ENCODE data around the gene LIN37.

Gene LIN37

DNA sequence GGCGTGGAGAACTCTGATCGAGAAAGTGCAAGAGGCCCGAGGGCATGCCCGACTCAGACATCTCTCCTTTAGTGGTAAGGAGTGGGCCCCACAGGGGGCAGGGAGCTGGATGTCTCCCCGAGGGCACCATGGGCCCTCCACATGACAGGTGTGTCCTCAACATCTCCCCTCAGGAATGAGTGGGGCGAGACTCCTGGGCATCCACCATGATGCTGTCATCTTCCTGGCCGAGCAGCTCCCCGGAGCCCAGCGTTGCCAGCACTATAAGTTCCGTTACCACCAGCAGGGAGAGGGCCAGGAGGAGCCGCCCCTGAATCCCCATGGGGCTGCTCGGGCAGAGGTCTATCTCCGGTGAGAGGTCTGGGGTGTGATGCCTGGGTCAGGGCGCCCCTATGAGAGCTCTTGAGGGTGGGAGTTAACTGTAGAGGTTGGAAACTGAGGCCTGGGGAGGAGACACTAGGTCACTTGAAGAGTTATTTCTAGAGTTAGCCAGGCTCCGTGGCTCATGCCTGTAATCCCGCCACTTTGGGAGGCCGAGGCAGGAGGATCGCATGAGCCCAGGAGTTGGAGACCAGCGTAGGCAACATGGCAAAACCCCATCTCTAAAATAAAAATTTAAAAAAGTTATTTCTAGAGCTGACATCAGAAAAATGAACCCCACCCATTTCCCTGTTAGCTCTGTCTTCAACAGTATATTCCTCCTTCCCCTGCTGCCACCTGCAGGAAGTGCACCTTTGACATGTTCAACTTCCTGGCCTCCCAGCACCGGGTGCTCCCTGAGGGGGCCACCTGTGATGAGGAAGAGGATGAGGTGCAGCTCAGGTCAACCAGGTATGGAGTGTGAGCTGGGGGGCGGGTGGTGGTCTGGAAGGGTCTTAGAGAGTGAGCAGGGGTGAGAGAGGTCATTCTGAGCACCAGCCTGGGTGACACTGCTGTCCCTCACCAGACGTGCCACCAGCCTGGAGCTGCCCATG lies 11.2 kb upstream of the LIN37 start:
- DNase-seq: peak; percentile 36

DNA sequence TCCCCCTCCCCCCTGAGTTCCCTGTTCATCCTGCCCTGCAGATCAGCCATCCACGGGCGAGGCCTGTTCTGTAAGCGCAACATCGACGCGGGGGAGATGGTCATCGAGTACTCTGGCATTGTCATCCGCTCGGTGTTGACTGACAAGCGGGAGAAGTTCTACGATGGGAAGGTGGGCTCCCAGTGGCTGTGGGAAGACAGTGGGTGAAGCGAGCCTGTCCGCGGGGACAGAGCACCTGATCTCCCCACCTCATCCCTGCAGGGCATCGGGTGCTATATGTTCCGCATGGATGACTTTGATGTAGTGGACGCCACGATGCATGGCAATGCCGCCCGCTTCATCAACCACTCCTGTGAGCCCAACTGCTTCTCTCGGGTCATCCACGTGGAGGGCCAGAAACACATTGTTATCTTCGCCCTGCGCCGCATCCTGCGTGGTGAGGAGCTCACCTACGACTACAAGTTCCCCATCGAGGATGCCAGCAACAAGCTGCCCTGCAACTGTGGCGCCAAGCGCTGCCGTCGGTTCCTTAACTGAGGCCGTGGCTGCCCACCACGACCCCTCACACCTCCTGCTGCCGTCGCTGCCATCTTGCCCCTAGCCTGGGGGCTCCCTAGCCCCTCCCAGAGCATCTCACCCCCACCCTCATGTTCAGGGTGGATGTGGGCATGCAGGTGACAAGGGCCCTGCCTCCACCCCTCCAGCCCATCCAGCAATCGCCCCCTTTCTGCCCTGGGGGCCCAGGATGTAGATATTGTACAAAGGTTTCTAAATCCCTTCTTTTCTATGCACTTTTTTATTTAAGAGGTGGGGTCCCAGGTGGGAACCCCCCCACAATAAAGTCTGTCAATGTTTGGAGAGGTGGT lies 10.1 kb upstream of the LIN37 start:
- no peak for DNase-seq

DNA sequence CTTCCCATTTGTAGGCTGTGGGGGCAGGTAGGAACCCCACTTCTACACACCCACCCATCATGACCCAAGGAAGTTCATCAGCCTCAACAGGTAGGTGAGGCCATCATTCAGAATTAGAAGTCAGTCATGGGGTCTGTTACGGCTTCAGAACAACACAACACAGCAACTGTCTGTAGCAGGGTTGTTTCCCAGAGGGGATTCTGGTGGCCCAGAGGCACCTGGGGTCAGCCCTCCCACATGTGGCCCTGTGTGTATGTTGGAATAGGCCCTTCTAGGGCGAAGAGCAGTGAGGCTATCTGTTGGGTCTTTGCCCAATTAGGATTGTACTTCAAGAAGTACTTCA lies 9.5 kb upstream of the LIN37 start:
- no peak for DNase-seq

DNA sequence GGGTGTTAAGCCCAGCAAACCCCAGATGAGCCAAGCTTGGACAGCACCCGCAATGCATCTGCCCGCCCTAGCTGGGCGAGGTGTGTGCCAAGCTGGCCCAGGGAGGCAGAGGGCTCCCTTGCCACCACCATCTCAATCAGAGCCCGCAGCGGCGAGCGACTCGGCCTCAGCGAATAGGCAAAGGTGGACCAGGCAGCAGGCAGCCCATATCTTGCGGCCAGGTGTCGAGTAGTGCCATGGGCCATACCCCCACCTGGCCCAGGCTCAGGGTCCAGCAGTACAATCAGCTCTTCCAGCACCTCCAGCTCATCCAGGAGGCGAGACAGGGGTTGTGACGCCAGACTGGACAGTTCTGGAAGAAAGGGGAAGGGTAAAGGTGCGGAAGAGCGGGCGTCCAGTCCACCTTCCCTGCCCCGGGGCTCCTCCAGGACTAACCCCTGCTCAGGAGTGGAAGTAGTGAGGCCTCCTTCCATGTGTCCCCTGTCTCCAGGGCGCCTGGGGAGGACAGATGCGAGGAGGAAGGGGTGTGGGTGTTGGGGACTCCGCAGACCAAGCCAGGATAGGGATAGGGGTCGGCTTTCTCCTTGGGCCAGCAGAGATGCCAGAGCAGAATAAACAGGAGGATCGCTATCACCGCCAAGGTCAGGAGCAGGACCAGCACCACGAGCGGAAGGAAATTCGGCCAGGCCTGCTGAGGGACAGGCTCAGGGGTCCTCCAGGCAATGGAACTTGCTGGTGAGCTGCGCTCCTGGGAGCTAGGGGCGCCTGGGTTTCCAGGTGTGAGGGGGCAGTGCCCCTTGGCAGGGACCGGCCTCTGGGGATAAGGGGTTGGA lies 8.9 kb upstream of the LIN37 start:
- no peak for DNase-seq

DNA sequence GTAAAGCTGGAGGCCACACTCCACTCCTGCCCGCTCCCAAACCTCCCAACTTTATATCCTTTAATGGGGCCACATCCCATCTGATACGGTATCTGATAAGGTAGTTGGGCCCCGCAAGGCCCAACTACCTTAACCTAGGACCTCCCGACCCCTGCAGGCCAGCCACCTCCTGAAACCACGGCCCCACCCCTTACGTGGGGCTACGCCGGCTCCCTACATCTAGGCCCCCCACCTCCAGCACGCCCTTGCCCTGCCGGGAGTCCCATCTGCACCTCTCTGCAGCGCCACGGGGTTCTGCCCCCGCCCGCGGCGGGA lies 8.3 kb upstream of the LIN37 start:
- no peak for DNase-seq

DNA sequence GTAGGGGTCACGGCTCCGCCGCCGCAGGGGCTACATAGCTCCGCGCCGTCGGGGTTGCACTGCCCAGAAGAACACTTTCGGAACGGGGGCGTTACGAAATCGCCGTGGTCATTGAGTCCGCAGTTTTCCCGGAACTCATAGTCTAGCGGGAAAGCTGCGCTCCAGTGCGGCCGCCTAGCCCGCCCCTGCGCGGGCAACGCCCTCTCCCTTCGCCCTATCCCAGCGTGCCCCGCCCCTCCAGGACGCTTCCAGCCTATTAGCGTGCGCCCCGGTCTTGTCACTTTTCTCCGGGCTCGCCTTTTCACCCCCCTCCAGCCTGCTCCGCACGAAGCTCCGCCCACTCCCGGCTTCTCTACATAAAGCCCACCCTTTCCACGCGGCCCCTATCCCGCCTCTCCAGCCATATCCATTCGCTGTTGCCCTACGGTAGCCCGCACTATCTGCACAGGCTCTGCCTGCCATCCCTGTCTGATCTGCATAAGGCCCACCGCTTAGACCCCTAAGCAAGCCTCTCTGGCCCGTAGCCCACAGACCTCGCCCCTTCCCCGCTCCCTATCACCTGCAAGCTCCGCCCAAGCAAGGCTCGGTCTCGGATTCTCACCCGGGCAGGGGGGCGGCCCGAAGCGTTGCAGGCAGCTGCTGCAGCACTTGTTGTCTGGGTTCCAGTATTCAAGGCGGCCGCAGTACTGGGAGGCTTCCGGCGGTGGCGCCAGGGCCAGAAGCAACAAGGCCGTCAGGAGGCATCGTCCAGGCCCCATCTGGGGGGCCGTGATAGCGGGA lies 7.8 kb upstream of the LIN37 start:
- peak; percentile 95 for DNase-seq

DNA sequence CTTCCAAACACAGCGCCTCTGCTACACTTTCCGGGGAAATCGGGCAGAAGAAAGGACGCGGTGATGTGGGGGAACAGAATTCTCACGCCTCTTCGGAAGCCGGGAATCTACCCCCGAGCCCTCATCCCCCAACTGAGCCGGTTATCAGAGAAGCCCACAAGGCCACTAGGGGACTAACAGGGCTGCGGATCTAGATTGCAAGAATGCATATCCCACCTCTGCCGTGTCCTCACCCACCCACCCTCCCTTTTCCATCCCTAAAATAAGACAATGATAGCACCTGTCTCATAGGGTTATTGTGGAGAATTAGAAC lies 7.2 kb upstream of the LIN37 start:
- DNase-seq: no peak

DNA sequence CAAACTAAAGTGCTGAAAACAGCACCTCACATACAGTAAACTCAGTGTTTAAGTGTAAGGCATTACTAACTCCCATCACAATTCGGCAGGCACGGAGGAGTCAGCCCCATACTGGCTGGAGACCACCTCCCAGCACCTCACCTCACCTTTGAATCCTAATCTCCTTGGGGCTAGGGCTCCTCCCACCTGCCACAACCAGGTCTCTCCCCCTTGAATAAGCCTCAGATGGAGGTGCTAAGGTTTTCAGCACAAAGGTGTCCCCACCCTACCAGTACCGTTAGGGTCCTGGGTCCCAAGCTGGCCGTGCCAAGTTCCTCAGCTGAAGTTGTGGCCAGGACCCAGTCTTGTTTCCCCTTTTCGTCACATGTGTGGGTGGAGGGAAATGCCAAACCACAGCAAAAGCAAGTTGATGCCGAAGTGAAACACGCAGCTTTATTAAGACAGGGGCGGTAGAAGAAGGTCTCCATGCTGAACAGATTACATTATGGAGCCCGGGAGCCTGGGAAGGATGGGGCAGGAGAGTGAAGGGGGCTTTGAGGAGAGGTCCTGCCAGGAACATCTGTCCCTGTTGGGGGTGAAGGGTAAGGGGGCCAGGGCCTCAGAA lies 6.2 kb upstream of the LIN37 start, which contains the start of gene IGFLR1:
TSS of gene IGFLR1 (minus strand) at position 332 of the 604 bp plus-strand sequence. CDS start 1,272 bp downstream, outside the sequence.
- peak; percentile 81 for DNase-seq

DNA sequence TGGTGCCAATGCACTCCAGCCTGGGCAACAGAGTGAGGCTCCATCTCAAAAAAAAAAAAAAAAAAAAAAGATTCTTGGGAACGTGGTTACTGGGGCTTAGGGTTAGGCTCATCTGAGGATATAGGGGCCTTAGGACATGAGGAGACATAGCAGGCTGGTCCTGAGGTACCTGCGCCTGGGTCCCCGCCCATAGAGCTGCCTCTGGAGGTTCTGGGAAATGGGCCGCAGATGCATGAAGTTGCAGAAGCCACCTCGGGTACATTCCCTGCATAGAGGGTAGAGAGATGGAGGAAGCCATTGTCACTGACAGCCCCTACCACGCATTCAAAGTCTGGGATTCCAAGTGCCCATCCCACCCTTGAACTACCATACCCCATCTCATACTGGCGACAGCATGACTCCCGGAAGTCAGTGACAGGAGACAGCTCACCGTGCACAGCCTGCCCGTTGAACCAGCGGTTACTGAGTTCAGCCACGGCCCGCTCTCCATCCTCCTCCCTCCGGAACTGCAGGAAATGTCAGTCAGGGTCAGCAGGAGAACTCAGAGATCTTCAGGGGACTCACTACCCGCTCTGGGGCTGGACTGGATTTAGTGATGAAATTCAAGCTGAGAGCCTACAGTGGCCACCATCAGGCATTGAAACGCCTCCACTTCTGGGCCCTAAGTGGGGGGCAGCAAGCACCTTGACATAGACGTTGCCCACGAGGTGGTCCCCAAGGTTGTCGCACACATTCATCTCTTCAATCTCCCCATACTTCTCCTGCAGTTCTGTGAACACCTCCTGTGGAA lies 4.5 kb upstream of the LIN37 start:
- DNase-seq: no peak

DNA sequence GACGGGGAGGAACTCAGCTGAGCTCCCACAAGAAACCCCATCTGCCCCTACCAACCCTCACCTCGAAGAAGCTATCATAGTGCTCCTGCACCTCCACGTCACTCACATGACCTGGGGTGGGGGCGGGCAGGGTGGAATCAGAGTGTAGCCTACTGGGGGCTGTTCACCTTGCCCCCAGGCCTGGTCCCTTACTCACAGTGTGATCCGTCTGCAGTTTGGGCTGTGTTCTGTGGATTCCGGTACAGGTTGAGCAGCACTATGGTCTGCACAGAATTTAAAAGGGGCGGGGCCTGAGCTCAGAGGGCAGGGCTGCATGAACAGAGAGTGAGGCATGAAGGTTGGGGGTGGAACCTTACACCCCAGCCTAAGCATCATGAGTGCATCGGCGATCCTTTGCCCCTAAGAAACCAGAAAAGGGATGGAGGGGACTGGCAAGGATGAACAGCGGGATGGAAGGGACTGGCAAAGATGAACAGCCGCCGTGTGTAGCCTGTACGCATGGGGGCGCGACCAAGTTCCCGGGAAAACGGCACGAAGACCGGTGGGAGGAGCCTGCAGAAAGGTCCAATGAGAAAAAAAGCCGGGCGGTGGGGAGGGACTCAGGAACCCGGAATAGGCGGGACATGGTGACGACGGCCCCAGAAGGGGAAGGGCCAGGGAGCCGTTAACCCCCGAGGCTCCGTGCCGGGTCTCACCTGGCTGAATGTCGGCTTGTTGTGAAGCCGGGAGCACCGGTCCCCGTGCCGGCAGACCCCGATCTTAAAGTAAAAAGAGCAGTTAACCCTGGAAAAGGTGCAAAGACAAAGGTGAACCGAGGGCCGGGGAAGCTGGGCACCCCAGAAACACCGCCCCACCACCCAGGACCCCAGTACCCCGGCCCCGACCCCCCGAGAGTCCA lies 3.7 kb upstream of the LIN37 start:
- DNase-seq: peak; percentile 96

DNA sequence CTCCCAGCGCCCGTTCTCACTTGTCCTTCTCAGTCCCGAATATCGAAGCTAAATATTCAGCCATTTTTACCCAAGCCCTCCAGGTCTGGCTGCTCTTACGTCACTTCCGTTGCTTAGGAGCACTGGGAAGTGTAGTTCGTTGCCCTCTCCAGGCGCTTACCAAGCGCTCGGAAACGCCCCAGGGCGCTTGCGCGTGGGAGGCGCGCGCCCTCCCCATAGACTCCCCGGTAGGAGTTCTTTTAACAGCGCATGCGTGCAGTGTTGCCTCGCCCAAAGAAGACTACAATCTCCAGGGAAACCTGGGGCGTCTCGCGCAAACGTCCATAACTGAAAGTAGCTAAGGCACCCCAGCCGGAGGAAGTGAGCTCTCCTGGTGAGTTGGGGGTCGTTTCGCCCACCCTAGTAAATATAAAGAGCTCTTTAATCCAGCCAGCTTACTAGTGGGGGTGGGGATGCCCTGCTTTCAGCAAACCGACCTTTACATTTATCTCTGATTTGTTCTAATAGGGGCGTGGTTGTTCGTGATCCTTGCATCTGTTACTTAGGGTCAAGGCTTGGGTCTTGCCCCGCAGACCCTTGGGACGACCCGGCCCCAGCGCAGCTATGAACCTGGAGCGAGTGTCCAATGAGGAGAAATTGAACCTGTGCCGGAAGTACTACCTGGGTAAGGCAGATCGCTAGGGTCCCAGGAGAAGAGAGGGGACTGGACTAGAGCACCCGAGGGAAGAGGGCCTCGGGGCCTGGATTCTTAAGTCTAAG lies 2.9 kb upstream of the LIN37 start, which contains the start of the genes PSENEN and U2AF1L4:
TSS of gene PSENEN (plus strand) at position 324 of the 759 bp plus-strand sequence. CDS start at position 604, 280 bp downstream.
TSS of gene U2AF1L4 (minus strand) at position 91 of the 759 bp plus-strand sequence. CDS start at position 64, 27 bp downstream.
- peak; percentile 99 for DNase-seq

DNA sequence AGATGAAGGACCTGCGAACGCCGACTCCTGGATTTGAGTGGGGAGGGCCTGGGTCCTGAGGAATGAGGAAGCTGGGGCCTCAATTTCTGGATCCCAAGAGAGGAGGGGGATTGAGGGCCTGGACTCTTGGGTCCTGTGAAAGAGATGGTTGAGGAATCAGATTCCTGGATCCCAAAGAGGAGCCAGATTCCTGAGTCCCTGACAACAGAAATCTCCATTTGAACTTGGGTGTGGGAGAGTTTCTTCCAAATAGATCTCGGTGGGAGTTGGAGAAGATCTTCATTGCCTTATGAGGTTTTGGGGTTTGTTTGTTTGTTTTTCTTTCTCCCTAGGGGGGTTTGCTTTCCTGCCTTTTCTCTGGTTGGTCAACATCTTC lies 2.3 kb upstream of the LIN37 start:
- no peak for DNase-seq

DNA sequence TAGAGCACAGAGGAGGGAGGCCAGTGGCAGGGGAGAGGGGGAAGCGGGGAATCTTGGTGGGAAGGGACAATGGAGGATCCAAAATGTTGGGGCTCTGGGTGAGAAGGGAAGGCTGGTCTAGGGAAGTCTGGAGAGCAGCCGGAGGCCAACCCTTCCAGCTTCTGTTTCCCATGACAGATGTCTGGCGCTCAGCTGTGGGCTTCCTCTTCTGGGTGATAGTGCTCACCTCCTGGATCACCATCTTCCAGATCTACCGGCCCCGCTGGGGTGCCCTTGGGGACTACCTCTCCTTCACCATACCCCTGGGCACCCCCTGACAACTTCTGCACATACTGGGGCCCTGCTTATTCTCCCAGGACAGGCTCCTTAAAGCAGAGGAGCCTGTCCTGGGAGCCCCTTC lies 1.8 kb upstream of the LIN37 start:
- DNase-seq: no peak

DNA sequence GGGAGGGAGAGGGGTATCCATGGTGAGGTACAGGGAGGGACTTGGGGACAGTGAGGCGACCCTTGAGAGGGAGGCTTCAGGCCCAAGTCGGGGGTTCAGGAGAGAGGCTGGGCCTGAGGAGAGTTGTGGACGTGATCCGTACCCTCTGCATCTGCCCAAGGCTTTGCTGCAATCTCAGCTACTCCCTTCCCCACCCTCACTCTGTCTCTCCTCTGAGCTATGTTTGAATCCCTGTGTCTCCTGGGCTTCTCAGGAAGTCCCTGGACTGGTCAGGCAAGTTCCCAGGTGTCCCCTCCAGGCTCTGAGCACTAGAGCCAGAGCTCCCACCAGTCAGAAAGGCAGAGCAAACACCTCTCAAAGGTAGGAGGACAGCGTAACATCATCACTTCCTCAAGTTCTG lies 1.8 kb downstream of the LIN37 start:
- DNase-seq: no peak

DNA sequence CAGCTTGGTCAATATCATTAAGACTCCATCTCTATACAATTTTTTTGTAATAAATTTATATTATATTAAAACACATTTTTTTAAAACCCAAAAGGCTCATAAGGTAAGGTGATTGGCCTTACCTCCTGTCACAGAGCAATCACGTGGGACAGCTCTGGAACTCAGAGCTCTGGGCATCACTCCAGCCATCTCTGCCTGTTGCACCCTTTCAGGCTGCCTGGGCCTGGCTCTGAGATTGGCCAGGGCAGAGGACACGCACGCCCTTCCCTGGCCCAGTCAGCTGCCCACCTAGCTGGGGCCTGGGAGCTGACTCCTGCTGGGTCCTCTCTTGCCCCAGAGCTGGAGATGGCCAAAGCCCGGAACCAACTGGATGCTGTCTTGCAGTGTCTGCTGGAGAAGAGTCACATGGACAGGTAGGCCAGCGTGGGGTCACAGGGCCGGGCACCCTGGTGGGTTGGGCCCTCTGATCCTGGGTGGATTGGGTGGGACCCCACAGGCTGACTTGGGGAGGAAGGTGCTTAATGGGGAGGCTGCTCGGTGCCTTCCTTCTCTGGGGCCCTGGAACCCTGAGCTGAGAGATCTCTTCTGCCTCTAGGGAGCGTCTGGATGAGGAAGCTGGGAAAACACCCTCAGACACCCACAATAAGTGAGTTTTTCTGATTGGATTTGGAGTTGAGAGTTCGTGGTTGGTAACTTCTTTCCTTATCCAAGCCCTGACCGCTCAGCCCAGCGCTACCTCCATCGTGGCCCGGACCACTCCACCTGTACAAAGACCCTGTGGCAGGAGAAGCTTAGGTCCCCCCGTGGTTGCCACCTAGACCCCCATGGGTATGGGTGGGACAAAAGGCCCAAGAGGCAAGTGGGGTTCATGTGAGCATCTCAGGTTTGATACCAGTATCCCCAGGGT lies 3.7 kb downstream of the LIN37 start:
- DNase-seq: no peak

DNA sequence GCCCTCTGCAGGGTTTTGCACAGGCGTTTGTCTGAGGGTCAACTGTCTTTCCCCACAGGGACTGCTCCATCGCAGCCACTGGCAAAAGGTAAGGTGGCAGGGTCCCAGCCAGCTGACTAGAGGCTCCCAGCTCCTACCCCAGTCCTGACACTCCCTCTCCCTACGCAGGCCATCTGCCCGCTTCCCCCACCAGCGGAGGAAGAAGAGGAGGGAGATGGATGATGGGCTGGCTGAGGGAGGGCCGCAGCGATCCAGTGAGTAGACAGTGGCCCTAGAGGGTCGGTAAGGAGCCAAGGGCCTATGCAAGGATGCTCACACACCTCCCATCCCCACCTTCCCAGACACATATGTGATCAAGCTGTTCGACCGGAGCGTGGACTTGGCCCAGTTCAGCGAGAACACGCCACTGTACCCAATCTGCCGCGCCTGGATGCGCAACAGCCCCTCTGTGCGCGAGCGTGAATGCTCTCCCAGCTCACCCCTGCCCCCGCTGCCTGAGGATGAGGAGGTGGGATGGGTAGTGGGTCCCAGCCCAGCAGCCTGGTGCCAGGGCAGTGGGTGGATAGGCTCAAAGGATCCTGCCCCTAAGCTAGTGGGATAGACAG lies 4.5 kb downstream of the LIN37 start:
- no peak for DNase-seq

DNA sequence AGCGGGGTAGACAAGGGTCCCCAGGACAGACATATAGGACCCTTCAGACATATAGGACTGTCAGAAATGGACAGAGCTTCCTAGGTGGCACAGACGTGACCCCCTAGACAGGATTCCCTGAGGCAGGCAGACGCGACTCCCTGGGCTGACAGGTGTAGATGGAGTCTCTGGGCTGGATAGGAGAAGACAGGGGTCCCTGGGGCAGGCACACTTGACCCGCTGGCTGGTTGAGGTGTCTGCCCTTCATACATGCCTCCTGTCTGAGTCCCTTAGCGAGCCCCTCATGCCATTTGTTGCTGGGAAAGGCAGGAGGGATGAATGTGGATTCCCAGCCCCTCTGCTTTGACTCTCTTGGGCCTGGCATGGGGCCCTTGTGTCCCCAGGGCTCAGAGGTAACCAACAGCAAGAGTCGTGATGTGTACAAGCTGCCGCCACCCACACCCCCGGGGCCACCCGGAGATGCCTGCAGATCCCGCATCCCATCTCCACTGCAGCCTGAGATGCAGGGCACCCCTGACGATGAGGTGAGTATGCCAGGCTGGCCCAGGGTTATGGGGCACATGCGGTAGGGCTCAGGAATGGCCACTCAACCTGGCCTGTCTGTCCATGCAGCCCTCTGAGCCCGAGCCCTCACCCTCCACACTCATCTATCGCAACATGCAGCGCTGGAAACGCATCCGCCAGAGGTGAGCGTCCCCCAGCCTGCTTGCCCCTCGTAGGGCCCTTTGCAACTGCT lies 5.4 kb downstream of the LIN37 start:
- DNase-seq: no peak
